Measurements from ENCODE around the gene MID1IP1. TPM values are rescaled to one million over a fixed set of nuclear protein-coding genes. Genes with fewer than 3 reads are reported as not detected.

MID1IP1 gene
- polyA plus RNA-seq, 1 donor, result 11.0 TPM

Other genes starting within 250 kb of the MID1IP1 start
- 122 TPM for gene TSPAN7, start 239.9 kb upstream of the MID1IP1 start, polyA plus RNA-seq (ENCODE audit: insufficient read length)